GM12878 (cell line): ENCODE measurements around the gene CCDC149. TPM values are rescaled to one million over a fixed set of nuclear protein-coding genes. Genes with fewer than 3 reads are reported as not detected.

Source experiments
- ATAC-seq: fragments of 200-7000 bp; cut with Tn5 transposase; 3 replicates; pipeline ENCODE4 v1.9.1; 2020; ENCODE audit warnings: mild to moderate bottlenecking, moderate library complexity
- Bru-seq: library from RNA; stranded (reverse); fragments of 400-500 nt; gene quantifications from one replicate; lab custom pipeline; 2021; lab: Mats Ljungman, UMichigan
- BruChase-seq, 2 experiments: library from RNA; stranded (reverse); fragments of 400-500 nt; gene quantifications; one replicate each; lab custom pipeline; 2021; lab: Mats Ljungman, UMichigan
- BruUV-seq: library from RNA; stranded (reverse); fragments of 400-500 nt; replicated peaks from 2 replicates; lab custom pipeline; 2021; lab: Mats Ljungman, UMichigan
- CTCF ChIA-PET: fragments of 300-600 bp; sonication (Branson Sonifier 250); formaldehyde crosslinking; extraction: SDS; loops from one replicate; lab custom pipeline; 2021; ENCODE audit warnings: inconsistent platforms; lab: Yijun Ruan, JAX
- POLR2A ChIA-PET: fragments of 350-600 bp; formaldehyde crosslinking; extraction: SDS; loops from one replicate; lab custom pipeline; 2021; ENCODE audit warnings: inconsistent platforms; lab: Charles Lee
- RAD21 ChIA-PET: fragments of 300-600 bp; sonication (Branson Sonifier 250); formaldehyde crosslinking; loops from one replicate; lab custom pipeline; 2023; ENCODE audit warnings: antibody characterized with exemption; ENCODE audit not compliant: unreplicated experiment; lab: Charles Lee
- SMC1A ChIA-PET: fragments of 300-600 bp; sonication (Branson Sonifier 250); formaldehyde crosslinking; loops from one replicate; lab custom pipeline; 2023; ENCODE audit not compliant: unreplicated experiment, uncharacterized antibody; lab: Charles Lee
- DNase-seq: peaks from one replicate; pipeline ENCODE4 v3.0.0-alpha.2; 2011; ENCODE audit warnings: low read depth, low spot score
- FAIRE-seq: peaks from 3 replicates; lab custom pipeline; 2011; peaks lifted over from hg19 to GRCh38; lab: Jason Lieb, UNC
- H2AFZ ChIP-seq: 2 replicates; pipeline ENCODE4 v1.6.0; 2011; ENCODE audit warnings: low read depth, low read length, control low read depth; ENCODE audit not compliant: control insufficient read depth
- H3K27ac ChIP-seq: 2 replicates; pipeline ENCODE4 v1.5.1; 2011; ENCODE audit warnings: control low read depth; ENCODE audit not compliant: control insufficient read depth, insufficient read depth
- H3K27me3 ChIP-seq, 2 experiments: replicated peaks in 1 of 2; 2 replicates each; pipeline versions ENCODE4 v1.6.0 to v1.6.1; 2011; ENCODE audit warnings: low read length in 1 of 2; ENCODE audit not compliant: control insufficient read depth in 2 of 2, insufficient read depth in 2 of 2
- H3K36me3 ChIP-seq, 2 experiments: 2 replicates each; pipeline ENCODE4 v1.5.1; 2011; ENCODE audit warnings: low read length in 1 of 2; ENCODE audit not compliant: control insufficient read depth in 2 of 2, insufficient read depth in 2 of 2
- H3K4me1 ChIP-seq: 2 replicates; pipeline ENCODE4 v1.6.1; 2011; ENCODE audit warnings: mild to moderate bottlenecking, low read length, moderate library complexity, mixed read lengths; ENCODE audit not compliant: control insufficient read depth, insufficient read depth
- H3K4me2 ChIP-seq: 2 replicates; pipeline ENCODE4 v1.6.0; 2011; ENCODE audit warnings: control low read depth; ENCODE audit not compliant: control insufficient read depth, insufficient read depth
- H3K4me3 ChIP-seq: fragments of 200-600 bp; sonication (generic); 2 replicates; pipeline ENCODE4 v1.5.1; 2016
- H3K79me2 ChIP-seq: 2 replicates; pipeline ENCODE4 v1.6.0; 2011; ENCODE audit warnings: low read length; ENCODE audit not compliant: control insufficient read depth, insufficient read depth
- H3K9ac ChIP-seq: 2 replicates; pipeline ENCODE4 v1.8.0; 2011; ENCODE audit warnings: low read length, control low read depth, mixed read lengths; ENCODE audit not compliant: control insufficient read depth, insufficient read depth
- H3K9me3 ChIP-seq: replicated peaks from 3 replicates; pipeline ENCODE4 v1.5.1; 2011; ENCODE audit warnings: mild to moderate bottlenecking, low read length; ENCODE audit not compliant: control insufficient read depth, insufficient read depth
- H4K20me1 ChIP-seq: 2 replicates; pipeline ENCODE4 v1.6.0; 2011; ENCODE audit not compliant: control insufficient read depth, insufficient read depth
- IKZF1 ChIP-seq: fragments of 450-650 bp; conservative IDR thresholded peaks from 2 replicates; pipeline ENCODE4 v1.6.1; 2017; ENCODE audit warnings: antibody characterized with exemption, mild to moderate bottlenecking
- NFYB ChIP-seq: IDR thresholded peaks from 2 replicates; pipeline ENCODE4 v1.6.1; 2011; ENCODE audit warnings: low read depth, mild to moderate bottlenecking, low read length, improper control_type of control experiment, moderate library complexity; ENCODE audit not compliant: insufficient read depth
- RFX5 ChIP-seq: IDR thresholded peaks from 2 replicates; pipeline ENCODE4 v1.6.1; 2011; ENCODE audit warnings: low read depth, low read length, improper control_type of control experiment
- WGBS: methylation state at CpG from one replicate; pipeline ENCODE4 v1.1.6; 2016; ENCODE audit warnings: low lambda C conversion rate; ENCODE audit not compliant: insufficient replicate concordance, insufficient coverage; ENCODE audit errors: missing lambda C conversion rate; 5-methylcytosine and 5-hydroxymethylcytosine counted together
- in situ Hi-C: fragments of 300-500 bp; cut with MboI; formaldehyde crosslinking; loops from 9 replicates; pipeline ENCODE4 v1.14.3; 2018; ENCODE audit warnings: mixed read lengths
- intact Hi-C: fragments of 100-400 bp; cut with micrococcal nuclease; formaldehyde crosslinking; loops from one replicate; pipeline ENCODE4 v1.14.2; 2022; ENCODE audit not compliant: unreplicated experiment
- long read RNA-seq, 2 experiments: library from polyadenylated mRNA; unstranded; transcript quantifications; one replicate each; pipeline ENCODE4 v2.0.0, GENCODE V29; 2019 to 2020
- polyA minus RNA-seq, 3 experiments: library from RNA; depleted of rRNA, polyadenylated mRNA; stranded (reverse); fragments of >200 nt; gene quantifications; 2 replicates each; pipeline ENCODE4 v1.2.3, GENCODE V29; 2011
- polyA plus RNA-seq, 11 experiments: library from polyadenylated mRNA; depleted of rRNA in 4 of 11; unstranded in 6 of 11; stranded (reverse) in 5 of 11; fragments of >200 nt; fragmentation: Nextera tagmentation in 4 of 11; fragmentation: Illumina TruSeq in 1 of 11; extraction: Ambion mirVana in 4 of 11; extraction: Trizol in 1 of 11; gene quantifications; 1 replicate in 1 of 11; 2 replicates in 10 of 11; pipeline versions ENCODE4 v1.2.1 to v1.2.3, GENCODE V29; 2011 to 2016; ENCODE audit warnings: inconsistent platforms in 2 of 11, missing spikeins in 2 of 11, low read depth in 1 of 11
- total RNA-seq, 4 experiments: library from RNA; depleted of rRNA in 3 of 4; stranded (reverse); fragments of >200 nt in 3 of 4; fragmentation: Illumina TruSeq in 1 of 4; extraction: Trizol in 1 of 4; gene quantifications; 2 replicates each; pipeline versions ENCODE4 v1.2.1 to v1.2.3, GENCODE V29; 2013 to 2021

Gene CCDC149
- total RNA-seq (2013; cell fraction: nucleolus; rRNA removed) = not detected in 2 replicates
- not detected in 2 replicates for total RNA-seq (2014; rRNA removed)
- total RNA-seq (2014; rRNA removed; fragmentation: Illumina TruSeq; extraction: Trizol) = 0.04 TPM in 1 of 2 replicates, not detected in the other
- total RNA-seq (2021) = not detected in 2 replicates
- not detected for polyA plus RNA-seq (2011; ENCODE audit: low read depth)
- 0.04 TPM in 1 of 2 replicates, not detected in the other for polyA plus RNA-seq (2011; rRNA removed)
- 0.02 and 0.03 TPM in 2 replicates for polyA plus RNA-seq (2011; cell fraction: cytosol; rRNA removed)
- polyA plus RNA-seq (2011; cell fraction: nucleus; rRNA removed) = 0.22 TPM in 1 of 2 replicates, not detected in the other
- polyA plus RNA-seq (2012) = not detected in 2 replicates
- 0.03 TPM in 1 of 2 replicates, not detected in the other for polyA plus RNA-seq (2014; fragmentation: Illumina TruSeq; extraction: Trizol)
- polyA plus RNA-seq (2014; fragmentation: Nextera tagmentation; extraction: Ambion mirVana) = not detected
- not detected in 2 replicates for polyA plus RNA-seq (2014; rRNA removed)
- polyA plus RNA-seq (2016; fragmentation: Nextera tagmentation; extraction: Ambion mirVana) = not detected
- polyA minus RNA-seq (2011; rRNA and poly(A)+ RNA removed) = not detected in 2 replicates
- not detected in 2 replicates for polyA minus RNA-seq (2011; cell fraction: cytosol; rRNA and poly(A)+ RNA removed)
- 0.10 TPM in 1 of 2 replicates, not detected in the other for polyA minus RNA-seq (2011; cell fraction: nucleus; rRNA and poly(A)+ RNA removed)
- percentile 7 among the genes with signal in this experiment for Bru-seq, nascent RNA
- BruChase-seq, experiment 1, labeled RNA remaining after a 6-hour chase = percentile 7 among the genes with signal in this experiment
- percentile 11 among the genes with signal in this experiment for BruChase-seq, experiment 2, labeled RNA remaining after a 2-hour chase
- long read RNA-seq, experiment 1 = 0 reads
- long read RNA-seq, experiment 2, partial matches to known transcripts = 1 of 1 reads
- long read RNA-seq, experiment 2, other reads (novel, unspliced or antisense) = 0 of 1 reads

GRCh38 chr4:24912252-24913118 lies at the start of gene CCDC149:
CCDC149 (minus strand) TSS chr4:24913042; CDS start chr4:24912864, 178 bp downstream.
- H3K9me3 ChIP-seq = no peaks in the 10 kb centered on the region; the same call in 2 of the 3 replicates
- H3K4me2 ChIP-seq = no peak within 1 kb of the TSS
- WGBS = 28% methylated on average over 45 of the region's 92 CpGs
- no peaks in the 10 kb centered on the region for H4K20me1 ChIP-seq
- H3K27me3 ChIP-seq = peaks cover 0 to 2% of the 10 kb centered on the region in 2 experiments; a peak in 1 of 4 replicates
- FAIRE-seq (no peak), ATAC-seq (no peak), DNase-seq (no peak)
- H2AFZ ChIP-seq = no peak within 1 kb of the TSS
- H3K79me2 ChIP-seq = no peaks in the 10 kb centered on the region
- H3K9ac ChIP-seq = no peak within 1 kb of the TSS
- no peaks in the 10 kb centered on the region for H3K4me1 ChIP-seq
- H3K4me3 ChIP-seq = no peak within 1 kb of the TSS
- CTCF ChIA-PET = no interaction called here
- in situ Hi-C loops (no loop called here), intact Hi-C loops (no loop called here)
- no TSS peak for BruUV-seq
- SMC1A ChIA-PET = no interaction called here
- no peaks in the 10 kb centered on the region for H3K36me3 ChIP-seq
- TF ChIP-seq IKZF1 (no peak), NFYB (no peak), RFX5 (no peak)
- no peak within 1 kb of the TSS for H3K27ac ChIP-seq
- POLR2A ChIA-PET = no interaction called here
- RAD21 ChIA-PET = no interaction called here
